Ectodermal cell (in vitro differentiated cells): Measurements from ENCODE around the gene LAPTM5.

Experiments used
- H3K27ac ChIP-seq: 2 replicates; pipeline ENCODE4 v1.7.0; 2013; ENCODE audit warnings: mild to moderate bottlenecking, low read depth, low read length; ENCODE audit not compliant: insufficient read depth, poor library complexity, severe bottlenecking
- H3K27me3 ChIP-seq: 2 replicates; pipeline ENCODE4 v1.7.0; 2013; ENCODE audit warnings: mild to moderate bottlenecking, low read length; ENCODE audit not compliant: insufficient read depth, control insufficient read depth, poor library complexity, severe bottlenecking
- H3K36me3 ChIP-seq: one replicate; pipeline ENCODE4 v1.7.0; 2013; ENCODE audit warnings: low read length; ENCODE audit not compliant: control insufficient read depth, insufficient read depth
- H3K4me1 ChIP-seq: one replicate; pipeline ENCODE4 v1.7.0; 2013; ENCODE audit warnings: low read length; ENCODE audit not compliant: control insufficient read depth, insufficient read depth
- H3K4me3 ChIP-seq: 2 replicates; pipeline ENCODE4 v1.7.0; 2013; ENCODE audit warnings: low read depth, low read length, control low read depth; ENCODE audit not compliant: insufficient read depth
- H3K9me3 ChIP-seq: 2 replicates; pipeline ENCODE4 v1.7.0; 2013; ENCODE audit warnings: mild to moderate bottlenecking, low read length, moderate library complexity; ENCODE audit not compliant: control insufficient read depth
- WGBS, 2 experiments: methylation state at CpG; one replicate each; pipeline ENCODE4 v1.1.7; 2013; ENCODE audit warnings: missing lambda C conversion rate in 2 of 2; 5-methylcytosine and 5-hydroxymethylcytosine counted together

Gene LAPTM5

GRCh38 chr1:30728832-30729638 lies 28.5 kb downstream of the LAPTM5 start:
- H3K9me3 ChIP-seq = no peaks in the 10 kb centered on the region
- H3K4me1 ChIP-seq = peaks cover 23% of the 10 kb centered on the region
- H3K27me3 ChIP-seq = no peaks in the 10 kb centered on the region
- no peak overlapping the region for H3K27ac ChIP-seq
- WGBS, 2 experiments = 83 to 84% methylated on average over 17 of the region's 17 CpGs
- no peaks in the 10 kb centered on the region for H3K36me3 ChIP-seq
- no peak overlapping the region for H3K4me3 ChIP-seq

- H3K27ac ChIP-seq = no peak overlapping the region
- H3K27me3 ChIP-seq = no peaks in the 10 kb centered on the region
- H3K4me3 ChIP-seq = no peak overlapping the region
- H3K9me3 ChIP-seq = no peaks in the 10 kb centered on the region
- H3K4me1 ChIP-seq = peaks cover 23% of the 10 kb centered on the region
- 69 to 71% methylated on average over 8 of the region's 8 CpGs for WGBS, 2 experiments
- H3K36me3 ChIP-seq = no peaks in the 10 kb centered on the region
These were observed 29.2 kb downstream of the LAPTM5 start for GRCh38 chr1:30728340-30728739.

GRCh38 chr1:30727824-30728223 lies 29.8 kb downstream of the LAPTM5 start:
- no peak overlapping the region for H3K27ac ChIP-seq
- H3K4me1 ChIP-seq = peaks cover 23% of the 10 kb centered on the region
- no peak overlapping the region for H3K4me3 ChIP-seq
- H3K36me3 ChIP-seq = no peaks in the 10 kb centered on the region
- H3K9me3 ChIP-seq = no peaks in the 10 kb centered on the region
- no peaks in the 10 kb centered on the region for H3K27me3 ChIP-seq
- 90 to 92% methylated on average over 2 of the region's 2 CpGs for WGBS, 2 experiments

GRCh38 chr1:30726773-30727684 lies 30.5 kb downstream of the LAPTM5 start:
- Histone ChIP-seq H3K4me3 (no peak overlapping the region), H3K4me1 (peaks cover 20% of the 10 kb centered on the region), H3K27ac (no peak overlapping the region), H3K27me3 (no peaks in the 10 kb centered on the region), H3K36me3 (no peaks in the 10 kb centered on the region), H3K9me3 (no peaks in the 10 kb centered on the region)
- WGBS, 2 experiments = 80 to 84% methylated on average over 15 of the region's 15 CpGs

- peaks cover 20% of the 10 kb centered on the region for H3K4me1 ChIP-seq
- WGBS, 2 experiments = 76 to 80% methylated on average over 7 of the region's 7 CpGs
- no peak overlapping the region for H3K27ac ChIP-seq
- H3K9me3 ChIP-seq = no peaks in the 10 kb centered on the region
- H3K4me3 ChIP-seq = no peak overlapping the region
- H3K36me3 ChIP-seq = no peaks in the 10 kb centered on the region
- H3K27me3 ChIP-seq = no peaks in the 10 kb centered on the region
These were observed 31.3 kb downstream of the LAPTM5 start for GRCh38 chr1:30726236-30726635.

GRCh38 chr1:30725450-30726095 lies 32.0 kb downstream of the LAPTM5 start:
- H3K36me3 ChIP-seq = no peaks in the 10 kb centered on the region
- H3K27me3 ChIP-seq = no peaks in the 10 kb centered on the region
- no peak overlapping the region for H3K4me3 ChIP-seq
- H3K27ac ChIP-seq = no peak overlapping the region
- no peaks in the 10 kb centered on the region for H3K9me3 ChIP-seq
- H3K4me1 ChIP-seq = peaks cover 20% of the 10 kb centered on the region
- WGBS, 2 experiments = 86 to 88% methylated on average over 17 of the region's 17 CpGs

- no peaks in the 10 kb centered on the region for H3K27me3 ChIP-seq
- no peaks in the 10 kb centered on the region for H3K9me3 ChIP-seq
- H3K4me1 ChIP-seq = peaks cover 20% of the 10 kb centered on the region
- no peak overlapping the region for H3K27ac ChIP-seq
- no peaks in the 10 kb centered on the region for H3K36me3 ChIP-seq
- H3K4me3 ChIP-seq = no peak overlapping the region
- WGBS, 2 experiments = 92 to 95% methylated on average over 5 of the region's 5 CpGs
These were observed 32.7 kb downstream of the LAPTM5 start for GRCh38 chr1:30724655-30725421.

- 87 to 93% methylated on average over 2 of the region's 2 CpGs for WGBS, 2 experiments
- Histone ChIP-seq H3K27ac (no peak overlapping the region), H3K9me3 (no peaks in the 10 kb centered on the region)
These were observed 33.4 kb downstream of the LAPTM5 start for GRCh38 chr1:30724175-30724574.

GRCh38 chr1:30723331-30723755 lies 34.2 kb downstream of the LAPTM5 start, which contains the start of gene MATN1:
Gene MATN1, minus strand, starts transcription at chr1:30723585. Its CDS starts 34 bp downstream, at chr1:30723551.
- peaks cover 16% of the 10 kb centered on the region for H3K4me1 ChIP-seq
- H3K27me3 ChIP-seq = no peaks in the 10 kb centered on the region
- no peaks in the 10 kb centered on the region for H3K9me3 ChIP-seq
- 84 to 87% methylated on average over 14 of the region's 14 CpGs for whole genome bisulfite sequencing, 2 experiments
- H3K36me3 ChIP-seq = no peaks in the 10 kb centered on the region
- no peak within 1 kb of the TSS for H3K27ac ChIP-seq
- H3K4me3 ChIP-seq = no peak within 1 kb of the TSS

More at GRCh38 chr1:30724175-30724574, 33.4 kb downstream of the LAPTM5 start:
- H3K36me3 ChIP-seq = no peaks in the 10 kb centered on the region
- no peak overlapping the region for H3K4me3 ChIP-seq
- no peaks in the 10 kb centered on the region for H3K27me3 ChIP-seq
- peaks cover 20% of the 10 kb centered on the region for H3K4me1 ChIP-seq
